Upper lobe of left lung (tissue), 4 donors: Measurements from ENCODE around the gene CHORDC1.

Experiments used
- EP300 ChIP-seq, 4 donors: sonication (generic); formaldehyde crosslinking; IDR thresholded peaks; one replicate each; pipeline ENCODE4 v1.5.1; 2017; ENCODE audit warnings: antibody characterized with exemption in 4 of 4, control low read depth in 2 of 4
- TF ChIP-seq, protein P1 (sequence below), 6 experiments: fragments of 450-650 bp in 4 of 6; fragments of 200-600 bp in 2 of 6; sonication (generic) in 2 of 6; IDR thresholded peaks; one replicate each; pipeline ENCODE4 v1.5.1; 2016 to 2019; ENCODE audit warnings: antibody characterized with exemption in 6 of 6

DNA sequence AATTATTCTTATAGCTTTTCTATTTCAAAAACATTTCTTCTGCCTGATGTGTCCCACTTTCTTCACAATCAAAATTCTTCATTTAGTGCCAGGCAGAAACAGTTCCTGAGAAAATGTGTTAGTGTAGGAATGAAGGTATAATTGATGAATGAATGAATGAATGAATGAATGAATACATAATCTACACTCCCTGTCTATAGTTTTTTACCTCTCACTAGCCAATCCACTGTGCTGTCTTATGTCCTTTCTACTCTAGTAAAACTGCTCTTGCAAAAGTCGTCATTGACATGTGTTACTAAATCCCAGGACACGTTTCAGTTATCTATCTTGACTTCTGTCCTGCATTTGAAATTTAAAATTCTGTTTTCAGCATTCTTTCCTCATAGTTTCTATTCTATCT is 42.9 kb downstream of the CHORDC1 start:
- TF ChIP-seq, protein P1, sequence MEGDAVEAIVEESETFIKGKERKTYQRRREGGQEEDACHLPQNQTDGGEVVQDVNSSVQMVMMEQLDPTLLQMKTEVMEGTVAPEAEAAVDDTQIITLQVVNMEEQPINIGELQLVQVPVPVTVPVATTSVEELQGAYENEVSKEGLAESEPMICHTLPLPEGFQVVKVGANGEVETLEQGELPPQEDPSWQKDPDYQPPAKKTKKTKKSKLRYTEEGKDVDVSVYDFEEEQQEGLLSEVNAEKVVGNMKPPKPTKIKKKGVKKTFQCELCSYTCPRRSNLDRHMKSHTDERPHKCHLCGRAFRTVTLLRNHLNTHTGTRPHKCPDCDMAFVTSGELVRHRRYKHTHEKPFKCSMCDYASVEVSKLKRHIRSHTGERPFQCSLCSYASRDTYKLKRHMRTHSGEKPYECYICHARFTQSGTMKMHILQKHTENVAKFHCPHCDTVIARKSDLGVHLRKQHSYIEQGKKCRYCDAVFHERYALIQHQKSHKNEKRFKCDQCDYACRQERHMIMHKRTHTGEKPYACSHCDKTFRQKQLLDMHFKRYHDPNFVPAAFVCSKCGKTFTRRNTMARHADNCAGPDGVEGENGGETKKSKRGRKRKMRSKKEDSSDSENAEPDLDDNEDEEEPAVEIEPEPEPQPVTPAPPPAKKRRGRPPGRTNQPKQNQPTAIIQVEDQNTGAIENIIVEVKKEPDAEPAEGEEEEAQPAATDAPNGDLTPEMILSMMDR (IDR thresholded peaks at IDR 0.05) = no peak
- TF ChIP-seq EP300 (IDR thresholded peaks at IDR 0.05) = no peak
